PFSK-1 (cell line): Measurements from ENCODE around the gene KDF1.

Experiments
- FOXP2 ChIP-seq: optimal IDR thresholded peaks from 2 replicates; pipeline ENCODE3; 2011; ENCODE audit warnings: borderline replicate concordance, control low read depth, inconsistent platforms; ENCODE audit not compliant: insufficient read depth; ENCODE audit errors: extremely low read length, extremely low read depth
- POLR2AphosphoS5 ChIP-seq: IDR thresholded peaks from 2 replicates; pipeline ENCODE4 v1.6.1; 2012; ENCODE audit warnings: low read depth, mild to moderate bottlenecking, control low read depth, low read length, moderate library complexity
- SIN3A ChIP-seq: IDR thresholded peaks from 2 replicates; pipeline ENCODE4 v1.6.1; 2012; ENCODE audit warnings: mild to moderate bottlenecking, low read length, moderate library complexity, borderline replicate concordance; ENCODE audit not compliant: insufficient read depth
- TAF1 ChIP-seq: IDR thresholded peaks from 2 replicates; pipeline ENCODE4 v1.6.1; 2012; ENCODE audit warnings: low read length, control low read depth, borderline replicate concordance; ENCODE audit not compliant: insufficient read depth
- TF ChIP-seq, protein P1 (sequence below), 2 experiments: IDR thresholded peaks; 2 replicates each; pipeline versions ENCODE4 v1.6.1 to v1.8.0; 2011 to 2012; ENCODE audit warnings: low read depth in 2 of 2, low read length in 2 of 2, control low read depth in 1 of 2, inconsistent platforms in 1 of 2, mild to moderate bottlenecking in 1 of 2, moderate library complexity in 1 of 2; ENCODE audit not compliant: insufficient read depth in 1 of 2

The KDF1 gene

DNA sequence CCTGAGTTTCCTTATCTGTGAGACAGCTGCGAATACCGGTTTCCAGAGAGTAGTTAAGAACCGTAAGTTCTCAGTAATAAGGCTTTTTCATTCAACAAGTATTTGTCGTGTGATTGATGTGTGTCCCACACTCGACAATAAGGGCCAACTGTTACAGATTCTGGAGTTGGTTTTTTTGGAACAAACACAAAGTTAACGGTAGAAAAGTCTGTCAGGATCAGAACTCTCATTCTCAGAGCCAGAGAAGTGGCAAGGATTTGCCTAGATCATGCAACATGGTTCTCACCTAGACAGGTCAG lies 37.9 kb downstream of the KDF1 start:
- TF ChIP-seq, protein P1, sequence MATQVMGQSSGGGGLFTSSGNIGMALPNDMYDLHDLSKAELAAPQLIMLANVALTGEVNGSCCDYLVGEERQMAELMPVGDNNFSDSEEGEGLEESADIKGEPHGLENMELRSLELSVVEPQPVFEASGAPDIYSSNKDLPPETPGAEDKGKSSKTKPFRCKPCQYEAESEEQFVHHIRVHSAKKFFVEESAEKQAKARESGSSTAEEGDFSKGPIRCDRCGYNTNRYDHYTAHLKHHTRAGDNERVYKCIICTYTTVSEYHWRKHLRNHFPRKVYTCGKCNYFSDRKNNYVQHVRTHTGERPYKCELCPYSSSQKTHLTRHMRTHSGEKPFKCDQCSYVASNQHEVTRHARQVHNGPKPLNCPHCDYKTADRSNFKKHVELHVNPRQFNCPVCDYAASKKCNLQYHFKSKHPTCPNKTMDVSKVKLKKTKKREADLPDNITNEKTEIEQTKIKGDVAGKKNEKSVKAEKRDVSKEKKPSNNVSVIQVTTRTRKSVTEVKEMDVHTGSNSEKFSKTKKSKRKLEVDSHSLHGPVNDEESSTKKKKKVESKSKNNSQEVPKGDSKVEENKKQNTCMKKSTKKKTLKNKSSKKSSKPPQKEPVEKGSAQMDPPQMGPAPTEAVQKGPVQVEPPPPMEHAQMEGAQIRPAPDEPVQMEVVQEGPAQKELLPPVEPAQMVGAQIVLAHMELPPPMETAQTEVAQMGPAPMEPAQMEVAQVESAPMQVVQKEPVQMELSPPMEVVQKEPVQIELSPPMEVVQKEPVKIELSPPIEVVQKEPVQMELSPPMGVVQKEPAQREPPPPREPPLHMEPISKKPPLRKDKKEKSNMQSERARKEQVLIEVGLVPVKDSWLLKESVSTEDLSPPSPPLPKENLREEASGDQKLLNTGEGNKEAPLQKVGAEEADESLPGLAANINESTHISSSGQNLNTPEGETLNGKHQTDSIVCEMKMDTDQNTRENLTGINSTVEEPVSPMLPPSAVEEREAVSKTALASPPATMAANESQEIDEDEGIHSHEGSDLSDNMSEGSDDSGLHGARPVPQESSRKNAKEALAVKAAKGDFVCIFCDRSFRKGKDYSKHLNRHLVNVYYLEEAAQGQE (IDR thresholded peaks at IDR 0.05; ENCODE audit: insufficient read depth in 1 of 2, low read depth in 2 of 2, low read length in 2 of 2) = no peak
- TF ChIP-seq POLR2AphosphoS5 (no peak), TAF1 (no peak), FOXP2 (no peak), SIN3A (no peak)

DNA sequence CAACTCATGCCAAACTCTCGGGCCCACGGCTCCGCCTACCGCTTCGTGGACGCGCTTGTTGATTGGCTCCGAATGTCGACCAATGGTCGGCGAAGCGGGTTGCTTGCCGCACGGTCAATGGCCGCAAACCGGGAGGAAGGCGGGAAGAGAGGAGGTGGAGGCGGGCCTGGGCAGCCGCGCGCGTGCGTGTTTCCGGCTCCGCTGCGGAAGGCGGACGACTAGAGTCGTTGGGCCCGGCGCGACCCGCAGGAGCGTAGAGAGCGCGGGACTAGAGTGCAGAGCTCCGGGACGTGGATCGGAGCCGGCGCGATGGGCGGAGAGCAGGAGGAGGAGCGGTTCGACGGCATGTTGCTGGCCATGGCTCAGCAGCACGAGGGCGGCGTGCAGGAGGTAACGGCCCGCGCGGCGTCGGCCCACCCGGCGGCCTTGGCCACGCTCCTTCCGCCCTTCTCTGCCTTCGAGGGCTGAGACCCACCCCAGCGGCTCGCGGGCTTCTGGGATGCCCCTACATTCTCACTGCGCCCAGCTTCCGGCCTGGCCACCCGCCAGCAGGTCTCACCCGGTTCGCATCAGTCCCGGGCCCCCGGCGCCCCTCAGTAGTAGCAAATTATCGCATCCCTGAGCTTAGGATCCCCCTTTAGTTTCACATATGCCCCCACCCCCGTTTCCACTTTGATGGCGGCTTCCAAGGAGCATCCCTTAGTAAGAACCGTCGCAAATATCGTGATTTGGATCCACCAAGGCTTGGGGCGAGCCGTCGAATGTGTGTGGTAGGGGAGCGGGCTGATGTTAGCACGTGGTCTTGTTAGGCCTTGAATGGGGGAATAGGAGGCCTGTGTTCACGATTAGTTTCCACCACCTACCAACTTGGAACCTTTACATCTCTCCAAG lies 38.5 kb downstream of the KDF1 start, which contains the start of gene NUDC:
NUDC (plus strand) TSS at position 204 of the 891 bp plus-strand sequence; CDS start at position 310, 106 bp downstream.
- TF ChIP-seq TAF1 (peak; percentile 79), POLR2AphosphoS5 (peak; percentile 92), FOXP2 (peak; percentile 52), SIN3A (no peak)
- TF ChIP-seq, protein P1 (IDR thresholded peaks at IDR 0.05; ENCODE audit: insufficient read depth in 1 of 2, low read depth in 2 of 2, low read length in 2 of 2) = peak in 1 of 2 experiments; percentile 17; a peak in 1 of 4 replicates

DNA sequence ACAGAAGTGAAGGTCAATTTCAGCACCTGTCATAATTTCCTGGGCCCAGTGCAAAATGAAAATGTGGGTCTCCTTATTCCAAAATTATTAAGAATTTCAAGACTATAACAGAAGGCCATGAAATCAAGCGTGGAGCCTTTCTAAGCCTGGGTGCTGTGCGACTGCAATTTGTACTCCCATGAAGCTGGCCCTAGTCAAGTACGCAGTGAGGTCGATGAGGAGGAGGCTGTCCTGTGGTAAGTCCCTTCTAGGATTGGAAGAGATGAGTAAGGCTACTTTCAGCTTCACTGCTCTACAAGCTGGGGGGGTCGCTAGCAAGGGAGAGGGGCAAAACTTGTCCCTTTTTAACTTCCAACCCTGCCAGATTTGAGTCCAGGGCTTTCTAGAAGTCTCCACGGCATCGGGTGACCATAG lies 39.1 kb downstream of the KDF1 start:
- no peak for TF ChIP-seq TAF1
- TF ChIP-seq, protein P1 (IDR thresholded peaks at IDR 0.05; ENCODE audit: insufficient read depth in 1 of 2, low read depth in 2 of 2, low read length in 2 of 2) = no peak
- TF ChIP-seq FOXP2 = no peak
- no peak for TF ChIP-seq POLR2AphosphoS5
- no peak for TF ChIP-seq SIN3A

DNA sequence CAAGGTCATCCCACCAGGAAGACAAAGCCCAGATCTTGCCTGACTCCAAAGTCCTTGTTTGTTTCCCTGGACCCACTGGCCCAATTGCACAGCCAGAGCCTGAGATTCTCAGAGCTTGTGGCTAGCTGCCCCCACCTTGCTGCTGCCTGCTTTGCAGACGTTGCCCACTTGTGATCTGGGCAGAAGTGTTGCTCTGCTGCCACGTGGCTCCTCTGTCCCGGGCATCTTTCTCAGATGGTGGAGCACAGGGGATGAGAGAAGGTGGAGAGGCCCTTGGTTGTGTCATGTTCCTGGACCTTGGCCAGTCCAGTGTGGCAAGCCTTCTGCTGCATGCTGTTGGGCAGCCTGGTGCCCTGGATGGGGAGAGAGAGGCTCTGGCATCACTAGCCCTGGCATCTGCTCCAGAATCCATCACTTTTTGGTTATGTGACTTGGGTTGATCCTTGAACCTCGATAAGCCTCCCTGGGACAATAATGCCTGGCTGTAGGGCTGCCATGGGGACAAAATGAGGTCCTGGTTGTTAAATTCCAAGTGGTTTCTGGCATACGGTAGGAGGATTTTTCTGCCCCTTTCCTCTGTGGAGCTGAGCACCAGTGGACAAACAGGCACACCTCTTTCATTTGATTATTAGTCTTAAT lies 44.9 kb downstream of the KDF1 start:
- TF ChIP-seq, protein P1 (IDR thresholded peaks at IDR 0.05; ENCODE audit: insufficient read depth in 1 of 2, low read depth in 2 of 2, low read length in 2 of 2) = no peak
- TF ChIP-seq POLR2AphosphoS5 (no peak), SIN3A (no peak), TAF1 (no peak), FOXP2 (no peak)
